ENCODE measurements around the gene CNOT3. TPM values are rescaled to one million over a fixed set of nuclear protein-coding genes. Genes with fewer than 3 reads are reported as not detected.

Gene CNOT3
- total RNA-seq, 1 experiment from 2014 or later = 76.7 TPM

DNA sequence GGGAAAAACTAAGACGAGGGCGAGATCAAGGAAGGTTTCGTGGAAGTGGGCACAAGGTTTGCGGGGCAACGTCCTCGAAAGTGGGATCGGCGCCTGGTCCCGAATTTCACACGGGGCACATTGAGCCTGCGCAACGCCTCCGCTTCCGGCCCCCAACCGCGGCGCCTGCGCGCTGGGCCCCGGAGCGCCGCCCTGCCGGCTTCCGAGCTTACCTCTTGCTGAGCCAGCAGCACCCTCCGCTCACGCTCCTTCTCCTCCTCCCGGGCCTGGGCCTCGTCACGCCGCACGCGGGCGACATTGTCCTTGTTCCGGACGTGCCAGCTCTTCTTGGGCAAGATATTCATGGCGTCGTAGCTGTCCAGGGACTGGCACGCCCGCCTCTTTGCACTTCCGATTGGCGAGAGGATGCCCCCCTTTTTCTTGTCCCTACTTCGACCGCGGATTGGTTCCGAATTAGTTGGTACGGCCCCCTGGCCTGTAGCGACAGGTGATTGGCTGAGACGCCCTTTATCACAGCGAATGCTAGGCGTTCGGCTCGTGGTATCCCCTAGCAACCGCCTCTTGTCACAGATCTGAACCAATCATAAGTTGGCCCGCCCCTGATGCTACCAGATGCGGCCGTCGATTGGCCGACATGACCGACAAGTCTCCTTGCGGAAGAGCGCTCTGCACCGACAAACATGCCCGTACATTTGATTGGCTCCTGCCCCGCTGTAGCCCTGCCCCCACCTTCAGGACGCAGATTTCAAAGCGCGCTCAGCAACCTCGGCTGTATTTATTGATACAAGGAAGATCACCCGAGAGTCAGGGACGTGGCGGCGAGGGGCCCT is 22.0 kb downstream of the CNOT3 start, which contains the start of gene LENG1 (continued):
- TF ChIP-seq, protein P1, sequence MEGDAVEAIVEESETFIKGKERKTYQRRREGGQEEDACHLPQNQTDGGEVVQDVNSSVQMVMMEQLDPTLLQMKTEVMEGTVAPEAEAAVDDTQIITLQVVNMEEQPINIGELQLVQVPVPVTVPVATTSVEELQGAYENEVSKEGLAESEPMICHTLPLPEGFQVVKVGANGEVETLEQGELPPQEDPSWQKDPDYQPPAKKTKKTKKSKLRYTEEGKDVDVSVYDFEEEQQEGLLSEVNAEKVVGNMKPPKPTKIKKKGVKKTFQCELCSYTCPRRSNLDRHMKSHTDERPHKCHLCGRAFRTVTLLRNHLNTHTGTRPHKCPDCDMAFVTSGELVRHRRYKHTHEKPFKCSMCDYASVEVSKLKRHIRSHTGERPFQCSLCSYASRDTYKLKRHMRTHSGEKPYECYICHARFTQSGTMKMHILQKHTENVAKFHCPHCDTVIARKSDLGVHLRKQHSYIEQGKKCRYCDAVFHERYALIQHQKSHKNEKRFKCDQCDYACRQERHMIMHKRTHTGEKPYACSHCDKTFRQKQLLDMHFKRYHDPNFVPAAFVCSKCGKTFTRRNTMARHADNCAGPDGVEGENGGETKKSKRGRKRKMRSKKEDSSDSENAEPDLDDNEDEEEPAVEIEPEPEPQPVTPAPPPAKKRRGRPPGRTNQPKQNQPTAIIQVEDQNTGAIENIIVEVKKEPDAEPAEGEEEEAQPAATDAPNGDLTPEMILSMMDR (IDR thresholded peaks at IDR 0.05 in 2 of 3, conservative IDR thresholded peaks at IDR 0.05 in 1 of 3; ENCODE audit: borderline replicate concordance in 1 of 3, insufficient read depth in 1 of 3, low read depth in 2 of 3, low read length in 2 of 3) = 0 out of 6 replicates have a peak, but pooled peaks of 2 of the 3 experiments have one; percentile 11 to 19
- TF ChIP-seq, protein P2, sequence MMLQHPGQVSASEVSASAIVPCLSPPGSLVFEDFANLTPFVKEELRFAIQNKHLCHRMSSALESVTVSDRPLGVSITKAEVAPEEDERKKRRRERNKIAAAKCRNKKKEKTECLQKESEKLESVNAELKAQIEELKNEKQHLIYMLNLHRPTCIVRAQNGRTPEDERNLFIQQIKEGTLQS (IDR thresholded peaks at IDR 0.05) = no peak
- TF ChIP-seq ZNF274 (IDR thresholded peaks at IDR 0.05; ENCODE audit: low read depth, low read length) (no peak), EGR1 (IDR thresholded peaks at IDR 0.05; ENCODE audit: low read depth) (peak; percentile 99)

DNA sequence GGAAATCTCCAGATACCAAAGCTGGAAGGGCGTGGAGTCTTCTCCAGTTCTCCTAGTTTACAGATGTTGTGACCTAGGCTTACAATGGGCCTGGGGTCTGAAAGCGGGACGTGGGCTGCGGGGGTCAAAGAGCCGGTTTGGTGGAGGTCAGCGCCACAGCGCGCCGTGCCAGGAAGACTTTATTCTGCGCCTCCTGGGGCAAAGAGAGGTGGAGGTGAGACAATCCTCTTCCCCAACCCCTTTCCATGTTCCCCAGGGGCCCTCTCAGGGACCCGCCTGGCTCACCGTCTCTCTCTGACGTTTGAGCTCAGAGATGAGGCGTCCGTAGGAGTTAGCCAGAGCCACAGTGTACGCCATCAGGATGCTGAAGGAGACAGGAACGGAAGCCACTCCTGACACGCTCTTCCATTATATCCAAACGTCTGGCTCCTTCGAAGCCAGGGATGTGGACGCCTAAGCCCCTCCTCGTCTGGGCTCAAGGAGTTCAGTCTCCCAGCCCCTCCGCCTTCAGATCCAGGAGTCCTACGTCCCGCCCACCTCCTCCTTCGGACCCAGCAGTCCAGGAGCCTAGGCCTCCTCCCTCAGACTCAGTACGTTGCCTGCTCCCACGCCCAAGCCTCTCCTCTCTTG is 22.7 kb downstream of the CNOT3 start:
- H3K79me2 ChIP-seq (ENCODE audit: insufficient read depth, low read length) = peaks cover 8% of the 10 kb centered on the region
- H3K9me3 ChIP-seq (ENCODE audit: control insufficient read depth in 1 of 2, insufficient read depth in 1 of 2, low read depth in 1 of 2, low read length in 2 of 2) = no peaks in the 10 kb centered on the region
- H3K27me3 ChIP-seq (ENCODE audit: insufficient read depth, low read length) = no peaks in the 10 kb centered on the region
- TSS peak; percentile 73 for BruUV-seq (replicated peaks)
- DNase-seq (ENCODE audit: low read depth, low spot score) (no peak), ATAC-seq (peak; percentile 4)
- RAD21 ChIA-PET (ENCODE audit: low non-redundant PET in 1 of 2, low total read pairs in 2 of 2, uncharacterized antibody in 2 of 2, unreplicated experiment in 2 of 2) = no interaction called here
- peaks cover 16% of the 10 kb centered on the region in 2 experiments; a peak in 3 of 4 replicates for H3K36me3 ChIP-seq (ENCODE audit: control insufficient read depth in 1 of 2, insufficient read depth in 2 of 2, low read length in 2 of 2)
- peaks cover 26 to 50% of the 10 kb centered on the region in 2 experiments for H3K4me1 ChIP-seq (ENCODE audit: control insufficient read depth in 1 of 2, insufficient read depth in 2 of 2, low read length in 2 of 2)
- H3K9me2 ChIP-seq (ENCODE audit: insufficient read depth) = no peaks in the 10 kb centered on the region
- intact Hi-C loops (cut with micrococcal nuclease) = no loop called here
- POLR2A ChIA-PET = interaction anchor here (1.2 to 1.6 kb wide), 3 partner anchors 9 to 40 kb away, joined by 3 to 8 read pairs (median 4); partner anchors contain the start of genes MBOAT7, RPS9 and TSEN34
- no peak for TF ChIP-seq ZNF274 (IDR thresholded peaks at IDR 0.05; ENCODE audit: low read depth, low read length)
- peak; percentile 22; the same call in 1 of the 2 replicates for TF ChIP-seq ZFX (IDR thresholded peaks at IDR 0.05)
- H3K9ac ChIP-seq (ENCODE audit: low read length) = peak overlapping the region; percentile 91
- CTCF ChIA-PET = interaction anchor here (1.0 kb wide), 1 partner anchor 8 kb away, joined by 6 read pairs; no protein-coding TSS in a partner anchor
- peak overlapping the region; percentile 96 for H3K4me2 ChIP-seq (ENCODE audit: low read length)
- peak overlapping the region; percentile 69 for H3K27ac ChIP-seq (ENCODE audit: low read depth, low read length)
- H4K20me1 ChIP-seq (ENCODE audit: insufficient read depth) = no peaks in the 10 kb centered on the region
- H2AFZ ChIP-seq (ENCODE audit: low read depth, low read length, poor library complexity, severe bottlenecking) = no peak overlapping the region
- peak overlapping the region; percentile 82 to 84 for H3K4me3 ChIP-seq (replicated peaks in 1 of 2; ENCODE audit: low read depth in 1 of 2, low read length in 2 of 2)
